ENCODE results near the gene DIS3L. TPM values are rescaled to one million over a fixed set of nuclear protein-coding genes. Genes with fewer than 3 reads are reported as not detected.
A peak's percentile ranks its signal among the peaks of the same experiment; 100 is the strongest.
"Not testable (repeated sequence)": the region's sequence is repeated elsewhere in the genome, so short reads cannot be mapped to it uniquely, and the experiment has no call there.

Gene DIS3L
- polyA plus RNA-seq, 3 donors: 28.6 to 47.5 (median 36.5) TPM

GRCh38 chr15:66302489-66303278 lies 9.3 kb downstream of the DIS3L start:
- DNase-seq: no peak

- DNase-seq: not testable (repeated sequence)
Observed at GRCh38 chr15:66304425-66304824, 11.1 kb downstream of the DIS3L start.

GRCh38 chr15:66306381-66306780 lies 13.0 kb downstream of the DIS3L start:
- DNase-seq: no peak

- no peak for DNase-seq
Observed at GRCh38 chr15:66308531-66308930, 15.2 kb downstream of the DIS3L start.

GRCh38 chr15:66309828-66310227 lies 16.5 kb downstream of the DIS3L start:
- no peak for DNase-seq

GRCh38 chr15:66310786-66311185 lies 17.4 kb downstream of the DIS3L start:
- DNase-seq: no peak

GRCh38 chr15:66312144-66312543 lies 18.8 kb downstream of the DIS3L start:
- no peak for DNase-seq

- DNase-seq: no peak
Observed at GRCh38 chr15:66323312-66323928, 30.1 kb downstream of the DIS3L start.

- DNase-seq: no peak
Observed at GRCh38 chr15:66326051-66326450, 32.7 kb downstream of the DIS3L start.

GRCh38 chr15:66327736-66328135 lies 34.4 kb downstream of the DIS3L start:
- no peak for DNase-seq

- DNase-seq: no peak
Observed at GRCh38 chr15:66328771-66329170, 35.4 kb downstream of the DIS3L start.

- not testable (repeated sequence) for DNase-seq
Observed at GRCh38 chr15:66348530-66348929, 55.2 kb downstream of the DIS3L start.

GRCh38 chr15:66356077-66356358 lies 62.6 kb downstream of the DIS3L start:
- no peak for DNase-seq

- peak; percentile 94 for DNase-seq
Observed at GRCh38 chr15:66356359-66357236, 63.2 kb downstream of the DIS3L start, which contains the start of gene TIPIN. TIPIN (minus strand) TSS chr15:66356685; CDS start chr15:66352947, 3,738 bp downstream.

GRCh38 chr15:66359740-66360139 lies 66.4 kb downstream of the DIS3L start:
- no peak for DNase-seq

- DNase-seq: not testable (repeated sequence)
Observed at GRCh38 chr15:66361745-66362460, 68.5 kb downstream of the DIS3L start.

GRCh38 chr15:66362776-66363175 lies 69.4 kb downstream of the DIS3L start:
- no peak for DNase-seq

GRCh38 chr15:66364944-66365528 lies 71.7 kb downstream of the DIS3L start:
- DNase-seq: no peak

GRCh38 chr15:66369773-66370651 lies 76.6 kb downstream of the DIS3L start:
- peak; percentile 11 for DNase-seq

GRCh38 chr15:66374179-66374578 lies 80.8 kb downstream of the DIS3L start:
- DNase-seq: no peak

Data from renal pelvis (tissue), 4 donors.